Measurements from ENCODE around the gene ANKFN1. TPM values are rescaled to one million over a fixed set of nuclear protein-coding genes. Genes with fewer than 3 reads are reported as not detected.

The ANKFN1 gene
- total RNA-seq, 1 experiment from 2014 or later, result not detected

GRCh38 chr17:56545106-56545505, 391.8 kb downstream of the ANKFN1 start:
- TF ChIP-seq TCF7L2 (IDR thresholded peaks at IDR 0.05; ENCODE audit: low read depth, low read length) (no peak), REST (IDR thresholded peaks at IDR 0.05; ENCODE audit: insufficient read depth in 1 of 2, low read depth in 2 of 2, low read length in 1 of 2) (no peak), SIN3A (IDR thresholded peaks at IDR 0.05; ENCODE audit: borderline replicate concordance, insufficient read depth, low read depth, low read length) (no peak), CTCF (IDR thresholded peaks at IDR 0.05) (no peak), POLR2AphosphoS5 (IDR thresholded peaks at IDR 0.05; ENCODE audit: low read depth, low read length) (no peak)
- CTCF ChIA-PET, result no interaction called here
- POLR2A ChIA-PET, result no interaction called here
- H3K36me3 ChIP-seq (ENCODE audit: control insufficient read depth, insufficient read depth, low read length), result no peaks in the 10 kb centered on the region
- H3K4me3 ChIP-seq (ENCODE audit: low read depth in 2 of 2, low read length in 2 of 2), result no peak overlapping the region
- DNase-seq (ENCODE audit: low read depth, low spot score) (no peak), ATAC-seq (no peak)
- no TSS peak for BruUV-seq (replicated peaks)
- H3K9me3 ChIP-seq (ENCODE audit: control insufficient read depth, insufficient read depth, low read depth, low read length), result no peaks in the 10 kb centered on the region
- H3K27me3 ChIP-seq (ENCODE audit: control insufficient read depth, insufficient read depth, low read length), result peaks cover 2% of the 10 kb centered on the region; the same call in 1 of the 2 replicates
- no peaks in the 10 kb centered on the region for H3K4me1 ChIP-seq (ENCODE audit: control insufficient read depth, insufficient read depth, low read length)
- in situ Hi-C loops (cut with HindIII; ENCODE audit: low pct_unique_long_range_greater_than_20kb, low sequenced_read_pairs) (no loop called here), intact Hi-C loops (cut with micrococcal nuclease; ENCODE audit: unreplicated experiment) (no loop called here)
- no peak overlapping the region for H3K27ac ChIP-seq (ENCODE audit: low read length)

DNA sequence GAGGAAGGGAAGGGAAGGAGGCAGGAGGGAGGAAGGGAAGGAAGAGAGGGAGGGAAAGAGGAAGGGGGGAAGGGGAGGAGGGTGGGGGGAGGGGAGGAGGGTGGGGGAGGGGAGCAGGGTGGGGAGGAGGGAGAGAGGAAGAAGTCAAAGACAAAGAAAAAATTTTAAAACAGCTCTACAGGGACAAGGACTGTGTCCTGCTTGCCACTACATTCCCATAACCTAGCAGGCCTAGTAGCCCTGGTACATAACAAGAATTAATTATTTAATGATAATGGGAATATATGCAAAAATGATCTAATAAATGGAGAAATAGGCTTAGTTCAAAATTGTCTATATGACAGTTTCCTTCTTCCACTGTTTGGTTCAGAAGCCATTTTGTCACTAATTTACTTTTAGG, 392.7 kb downstream of the ANKFN1 start:
- in situ Hi-C loops (cut with HindIII; ENCODE audit: low pct_unique_long_range_greater_than_20kb, low sequenced_read_pairs) (no loop called here), intact Hi-C loops (cut with micrococcal nuclease; ENCODE audit: unreplicated experiment) (no loop called here)
- no TSS peak for BruUV-seq (replicated peaks)
- no peak for ATAC-seq
- no peaks in the 10 kb centered on the region for H3K36me3 ChIP-seq (ENCODE audit: control insufficient read depth, insufficient read depth, low read length)
- H3K27ac ChIP-seq (ENCODE audit: low read length), result no peak overlapping the region
- no peak for DNase-seq (ENCODE audit: low read depth, low spot score)
- no peak overlapping the region for H3K4me3 ChIP-seq (ENCODE audit: low read depth in 2 of 2, low read length in 2 of 2)
- H3K4me1 ChIP-seq (ENCODE audit: control insufficient read depth, insufficient read depth, low read length), result no peaks in the 10 kb centered on the region
- H3K27me3 ChIP-seq (ENCODE audit: control insufficient read depth, insufficient read depth, low read length), result peaks cover 2% of the 10 kb centered on the region; the same call in 1 of the 2 replicates
- H3K9me3 ChIP-seq (ENCODE audit: control insufficient read depth, insufficient read depth, low read depth, low read length), result no peaks in the 10 kb centered on the region
- TF ChIP-seq POLR2AphosphoS5 (IDR thresholded peaks at IDR 0.05; ENCODE audit: low read depth, low read length) (no peak), REST (IDR thresholded peaks at IDR 0.05; ENCODE audit: insufficient read depth in 1 of 2, low read depth in 2 of 2, low read length in 1 of 2) (no peak), TCF7L2 (IDR thresholded peaks at IDR 0.05; ENCODE audit: low read depth, low read length) (no peak), CTCF (IDR thresholded peaks at IDR 0.05) (no peak), SIN3A (IDR thresholded peaks at IDR 0.05; ENCODE audit: borderline replicate concordance, insufficient read depth, low read depth, low read length) (no peak)
- ChIA-PET POLR2A (no interaction called here), CTCF (no interaction called here)
